ENCODE results near the gene ZNF786.

DNA sequence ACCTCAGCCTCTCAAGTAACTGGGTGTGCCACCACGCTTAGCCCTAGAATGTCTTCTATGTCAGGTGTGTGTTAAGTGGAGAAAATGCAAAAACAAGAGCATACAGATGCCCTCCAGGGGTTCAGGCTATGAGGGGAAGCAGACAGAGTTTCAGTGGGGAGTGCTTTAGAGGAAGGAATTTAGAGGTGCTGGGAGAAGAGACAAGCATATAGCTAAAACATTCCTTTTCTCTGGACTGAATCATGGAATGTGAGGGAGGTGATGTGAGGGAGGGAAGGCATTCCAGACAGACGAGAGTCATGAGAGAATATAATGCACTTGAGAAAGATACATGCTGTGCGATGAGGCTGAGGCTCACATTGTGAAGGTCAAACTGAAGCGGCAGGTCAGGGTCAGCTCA is 6.6 kb upstream of the ZNF786 start:
- TF ChIP-seq, protein P1, sequence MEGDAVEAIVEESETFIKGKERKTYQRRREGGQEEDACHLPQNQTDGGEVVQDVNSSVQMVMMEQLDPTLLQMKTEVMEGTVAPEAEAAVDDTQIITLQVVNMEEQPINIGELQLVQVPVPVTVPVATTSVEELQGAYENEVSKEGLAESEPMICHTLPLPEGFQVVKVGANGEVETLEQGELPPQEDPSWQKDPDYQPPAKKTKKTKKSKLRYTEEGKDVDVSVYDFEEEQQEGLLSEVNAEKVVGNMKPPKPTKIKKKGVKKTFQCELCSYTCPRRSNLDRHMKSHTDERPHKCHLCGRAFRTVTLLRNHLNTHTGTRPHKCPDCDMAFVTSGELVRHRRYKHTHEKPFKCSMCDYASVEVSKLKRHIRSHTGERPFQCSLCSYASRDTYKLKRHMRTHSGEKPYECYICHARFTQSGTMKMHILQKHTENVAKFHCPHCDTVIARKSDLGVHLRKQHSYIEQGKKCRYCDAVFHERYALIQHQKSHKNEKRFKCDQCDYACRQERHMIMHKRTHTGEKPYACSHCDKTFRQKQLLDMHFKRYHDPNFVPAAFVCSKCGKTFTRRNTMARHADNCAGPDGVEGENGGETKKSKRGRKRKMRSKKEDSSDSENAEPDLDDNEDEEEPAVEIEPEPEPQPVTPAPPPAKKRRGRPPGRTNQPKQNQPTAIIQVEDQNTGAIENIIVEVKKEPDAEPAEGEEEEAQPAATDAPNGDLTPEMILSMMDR (IDR thresholded peaks at IDR 0.05 in 8 of 11, conservative IDR thresholded peaks at IDR 0.05 in 3 of 11) = no peak
- no peak for TF ChIP-seq POLR2A (IDR thresholded peaks at IDR 0.05)

Measured in spleen (tissue), 7 donors.